Measurements from ENCODE around the gene C10orf53. TPM values are rescaled to one million over a fixed set of nuclear protein-coding genes. Genes with fewer than 3 reads are reported as not detected.

The C10orf53 gene
- total and polyA plus RNA-seq, 2 of the 8 experiments (the other 6 are each of a cell fraction or from before 2014, with no cell fraction given) = not detected

- no peak overlapping the region for H4K5ac ChIP-seq (ENCODE audit: insufficient read length, low read depth, low read length)
- H3K4me2 ChIP-seq (ENCODE audit: insufficient read depth in 1 of 2, low read depth in 2 of 2, low read length in 2 of 2) = no peak overlapping the region
- H3K23ac ChIP-seq (ENCODE audit: insufficient read length) = no peak overlapping the region
- FAIRE-seq (no peak), DNase-seq (ENCODE audit: low read depth in 1 of 2, low spot score in 2 of 2) (peak in 1 of 2 experiments; percentile 29)
- H3K4me1 ChIP-seq (replicated peaks in 1 of 4; ENCODE audit: control insufficient read depth in 3 of 4, insufficient read depth in 4 of 4, low read length in 3 of 4) = peaks cover 0 to 8% (median under 1%) of the 10 kb centered on the region in 4 experiments; a peak in 1 of 7 replicates
- H4K20me1 ChIP-seq (replicated peaks in 1 of 2; ENCODE audit: control insufficient read depth in 1 of 2, insufficient read depth in 2 of 2, low read length in 2 of 2) = no peaks in the 10 kb centered on the region
- H3K9ac ChIP-seq (replicated peaks in 1 of 4; ENCODE audit: extremely low read depth in 1 of 4, low read depth in 3 of 4, low read length in 3 of 4) = no peak overlapping the region
- no peaks in the 10 kb centered on the region for H3K36me3 ChIP-seq (ENCODE audit: control insufficient read depth in 2 of 4, insufficient read depth in 4 of 4, low read length in 3 of 4)
- WGBS, 2 experiments (ENCODE audit: extremely low coverage in 1 of 2, insufficient coverage in 1 of 2, insufficient read length in 1 of 2, insufficient replicate concordance in 2 of 2, low coverage in 1 of 2, low lambda C conversion rate in 2 of 2, missing lambda C conversion rate in 1 of 2) = 86% methylated on average over 7 of the region's 7 CpGs; no CpG with 5 or more reads in 1 of the 2 experiments
- H2BK20ac ChIP-seq (ENCODE audit: low read length) = no peak overlapping the region
- CTCF ChIA-PET (ENCODE audit: partially characterized antibody) = interaction anchor here (0.7 to 1.9 kb wide), 4 partner anchors 11 to 71 kb away, joined by 3 to 8 read pairs (median 4); no protein-coding TSS in a partner anchor
- TF ChIP-seq TCF12 (IDR thresholded peaks at IDR 0.05; ENCODE audit: low read depth, low read length) (no peak), CBX8 (IDR thresholded peaks at IDR 0.05; ENCODE audit: borderline replicate concordance, low read depth, low read length) (no peak), FOSL1 (IDR thresholded peaks at IDR 0.05; ENCODE audit: insufficient read depth, low read depth, low read length) (no peak), SP2 (IDR thresholded peaks at IDR 0.05; ENCODE audit: low read length) (no peak), CHD1 (IDR thresholded peaks at IDR 0.05; ENCODE audit: low read depth, low read length) (no peak), GABPA (IDR thresholded peaks at IDR 0.05; ENCODE audit: borderline replicate concordance, insufficient read depth, low read length) (no peak), GTF2F1 (IDR thresholded peaks at IDR 0.05; ENCODE audit: borderline replicate concordance, low read depth, low read length) (no peak), YY1 (IDR thresholded peaks at IDR 0.05; ENCODE audit: low read depth, low read length) (0 out of 2 replicates have a peak, but pooled peaks have one; percentile 9)
- no peaks in the 10 kb centered on the region for H3K23me2 ChIP-seq (ENCODE audit: low read depth, low read length)
- H3K79me2 ChIP-seq (ENCODE audit: control insufficient read depth in 1 of 2, insufficient read depth in 2 of 2, low read length in 2 of 2) = no peaks in the 10 kb centered on the region
- no peak overlapping the region for H4K8ac ChIP-seq (ENCODE audit: extremely low read depth, insufficient read depth, low read length)
- no peak overlapping the region for H3K4me3 ChIP-seq (ENCODE audit: extremely low read depth in 1 of 4, insufficient read depth in 2 of 4, low read depth in 3 of 4, low read length in 4 of 4)
- no peak overlapping the region for H4K91ac ChIP-seq (replicated peaks; ENCODE audit: insufficient read length, low read length)
- no peak overlapping the region for H2AFZ ChIP-seq (ENCODE audit: low read length)
- POLR2A ChIA-PET (ENCODE audit: partially characterized antibody) = no interaction called here
- H3K79me1 ChIP-seq (ENCODE audit: low read depth, low read length) = no peaks in the 10 kb centered on the region
- H2BK12ac ChIP-seq (ENCODE audit: low read depth, low read length) = no peak overlapping the region
- no peaks in the 10 kb centered on the region for H3K9me3 ChIP-seq (ENCODE audit: insufficient read depth in 2 of 2, low read depth in 1 of 2, low read length in 1 of 2)
- no peak overlapping the region for H2BK15ac ChIP-seq (ENCODE audit: low read length)
- H3K14ac ChIP-seq (ENCODE audit: insufficient read length) = no peak overlapping the region
- no peak overlapping the region for H2AK5ac ChIP-seq (ENCODE audit: low read depth, low read length)
- no peak overlapping the region for H2BK5ac ChIP-seq (ENCODE audit: low read depth, low read length)
- H3K4ac ChIP-seq (replicated peaks; ENCODE audit: insufficient read length, low read depth, low read length) = no peak overlapping the region
- no peak overlapping the region for H3K27ac ChIP-seq (ENCODE audit: low read depth, low read length)
- H3K56ac ChIP-seq (replicated peaks; ENCODE audit: insufficient read length, low read depth, low read length) = no peak overlapping the region
- no peak overlapping the region for H2BK120ac ChIP-seq (replicated peaks; ENCODE audit: low read depth, low read length)
- peaks cover 0 to 3% (median 2%) of the 10 kb centered on the region in 4 experiments; a peak in 1 of 7 replicates for H3K27me3 ChIP-seq (replicated peaks in 1 of 4; ENCODE audit: control insufficient read depth in 3 of 4, extremely low read depth in 1 of 4, insufficient read depth in 3 of 4, low read length in 3 of 4)
- H3K18ac ChIP-seq (ENCODE audit: extremely low read depth, low read length) = no peak overlapping the region
Observed at GRCh38 chr10:49664006-49664841, 15.2 kb upstream of the C10orf53 start.
